DMS53 treated with DMSO at 0.1 percent for 48 hours (cell line): ENCODE data around the gene PLSCR1.
A peak's percentile ranks its signal among the peaks of the same experiment; 100 is the strongest.
"Not testable (repeated sequence)": the region's sequence is repeated elsewhere in the genome, so short reads cannot be mapped to it uniquely, and the experiment has no call there.

Experiments
- DNase-seq: peaks from one replicate; lab custom pipeline; 2025; ENCODE audit not compliant: unreplicated experiment; lab: John Stamatoyannopoulos, UW

The PLSCR1 gene

GRCh38 chr3:146485297-146485696 lies 59.1 kb downstream of the PLSCR1 start:
- no peak for DNase-seq

GRCh38 chr3:146476094-146476740 lies 68.2 kb downstream of the PLSCR1 start:
- DNase-seq = no peak

DNA sequence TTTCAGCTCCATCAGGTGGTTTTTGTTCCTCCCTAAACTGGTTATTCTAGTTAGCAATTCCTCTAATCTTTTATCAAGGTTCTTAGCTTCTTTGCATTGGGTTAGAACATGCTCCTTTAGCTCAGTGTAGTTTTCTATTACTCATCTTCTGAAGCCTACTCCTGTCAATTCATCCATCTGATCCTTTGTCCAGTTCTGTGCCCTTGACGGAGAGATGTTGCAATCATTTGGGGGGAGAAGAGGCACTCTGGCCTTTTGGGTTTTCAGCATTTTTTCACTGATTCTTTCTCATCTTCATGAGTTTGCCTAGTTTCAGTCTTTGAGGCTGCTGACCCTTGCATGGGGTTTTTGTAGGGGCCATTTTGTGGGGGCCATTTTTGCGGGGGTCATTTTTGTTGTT lies 69.4 kb downstream of the PLSCR1 start:
- DNase-seq = not testable (repeated sequence)

GRCh38 chr3:146473726-146474125 lies 70.7 kb downstream of the PLSCR1 start:
- DNase-seq = no peak

- no peak for DNase-seq
These were observed 71.8 kb downstream of the PLSCR1 start for GRCh38 chr3:146472611-146473010.

DNA sequence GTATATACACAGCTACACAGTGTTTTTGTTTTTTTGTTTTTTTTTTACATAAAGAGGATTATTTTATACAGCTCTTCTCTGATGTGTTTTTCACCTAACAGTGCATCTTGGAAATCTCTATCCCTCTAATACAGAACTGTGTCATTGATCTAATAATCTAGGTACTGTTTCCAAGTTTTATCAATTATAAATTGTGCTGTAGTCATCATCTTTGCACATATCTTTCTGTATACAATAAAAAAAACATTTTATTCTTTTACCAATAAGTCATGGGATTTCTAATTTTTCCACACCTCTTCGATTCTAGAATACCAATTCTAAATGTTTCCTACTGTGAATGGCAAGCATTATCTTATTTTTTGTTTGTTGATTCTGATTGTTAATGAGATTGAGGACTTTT lies 73.4 kb downstream of the PLSCR1 start:
- DNase-seq = no peak

GRCh38 chr3:146470425-146470990 lies 73.9 kb downstream of the PLSCR1 start:
- DNase-seq = peak; percentile 59

DNA sequence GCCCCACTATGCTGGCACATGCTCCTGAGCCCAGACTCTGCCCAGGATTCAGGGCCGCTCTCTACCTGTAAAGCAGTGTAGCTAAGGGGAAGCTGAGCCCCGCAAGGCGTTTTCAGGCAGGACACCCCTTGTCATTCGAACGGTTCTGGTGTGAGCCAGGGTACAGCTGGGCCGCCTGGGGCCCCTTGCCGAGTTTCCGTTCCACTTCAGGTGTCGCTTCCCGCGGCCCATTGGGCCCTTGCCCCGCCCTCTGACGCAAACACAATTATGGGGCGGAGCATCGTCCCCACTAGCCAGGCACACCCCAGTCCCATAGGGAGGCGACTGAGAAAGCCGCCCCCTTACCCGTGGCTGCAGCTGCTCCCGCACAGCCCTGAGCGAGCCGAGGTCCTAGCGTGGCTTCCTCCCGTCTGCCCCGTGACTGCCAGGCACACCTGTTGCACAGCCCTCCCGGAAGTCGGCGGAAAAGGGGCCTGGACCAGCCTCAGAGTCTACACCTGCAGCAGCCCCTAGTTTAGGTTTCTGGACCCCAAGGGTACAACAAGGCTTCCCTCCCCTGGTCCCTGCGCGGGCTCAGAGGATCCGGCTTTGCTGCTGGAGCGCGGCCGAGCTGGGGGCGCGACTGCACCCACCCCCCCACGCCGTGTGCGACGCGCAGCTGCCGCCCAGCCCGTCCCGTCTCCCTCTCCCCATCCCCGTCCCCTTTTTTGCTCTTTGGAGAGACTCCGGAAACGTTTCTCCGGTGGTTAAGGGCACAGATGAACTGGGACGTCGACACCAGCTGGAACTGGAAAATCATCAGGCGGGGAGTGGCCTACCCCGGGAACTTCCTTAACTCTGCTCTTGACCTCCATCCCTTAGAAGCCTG lies 75.0 kb downstream of the PLSCR1 start, which contains the start of gene PLSCR2:
Gene PLSCR2, minus strand, starts transcription at position 412 of the 868 bp plus-strand sequence. CDS start 9,657 bp downstream, outside the sequence.
- peak; percentile 68 for DNase-seq

DNA sequence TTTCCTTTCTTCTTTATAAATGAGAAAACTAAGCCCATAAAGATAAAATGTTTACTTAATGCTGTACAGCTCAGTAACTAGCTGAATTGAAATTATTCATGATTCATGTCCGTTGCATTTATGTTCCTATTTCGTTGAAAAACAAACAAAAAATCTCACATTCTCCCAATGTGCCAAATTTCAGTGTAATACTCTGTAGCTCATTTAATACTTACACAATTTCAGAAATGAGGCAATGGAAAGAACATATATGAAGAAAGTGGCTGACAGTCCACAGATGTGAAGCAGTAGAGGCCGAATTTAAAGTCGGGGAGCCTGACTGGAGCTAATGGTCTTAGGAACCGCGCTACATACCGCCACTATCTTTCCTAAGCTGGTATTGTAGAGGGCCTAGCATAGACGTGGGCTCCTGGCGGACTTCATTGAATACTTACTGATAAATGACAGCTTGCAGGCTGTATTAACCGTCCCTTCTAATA lies 75.7 kb downstream of the PLSCR1 start:
- peak; percentile 50 for DNase-seq

DNA sequence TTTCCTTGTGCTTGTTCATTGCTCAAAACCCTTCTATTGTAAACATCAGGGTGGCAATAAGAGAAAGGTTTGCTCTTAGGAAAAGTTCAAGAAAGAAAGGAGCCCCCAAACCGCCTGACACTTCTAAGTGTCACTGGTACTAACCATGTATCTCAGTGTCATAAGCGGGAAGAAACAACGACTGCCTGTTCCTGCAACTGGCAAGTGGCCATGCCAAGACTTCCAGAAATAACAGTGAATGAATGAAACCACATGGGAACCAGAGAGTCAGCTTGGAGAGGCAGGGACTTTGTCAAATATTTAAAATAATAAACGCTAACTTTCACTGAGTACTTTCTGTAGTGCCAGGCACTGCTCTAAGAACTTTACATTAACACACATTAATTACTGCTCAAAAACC lies 76.2 kb downstream of the PLSCR1 start:
- peak; percentile 3 for DNase-seq

GRCh38 chr3:146466604-146467003 lies 77.8 kb downstream of the PLSCR1 start:
- no peak for DNase-seq

GRCh38 chr3:146465693-146466465 lies 78.5 kb downstream of the PLSCR1 start:
- DNase-seq = no peak
